ENCODE measurements around the gene DNAJC8. TPM values are rescaled to one million over a fixed set of nuclear protein-coding genes. Genes with fewer than 3 reads are reported as not detected.

The DNAJC8 gene
- total RNA-seq, 1 donor from 2014 or later: 37.6 TPM

DNA sequence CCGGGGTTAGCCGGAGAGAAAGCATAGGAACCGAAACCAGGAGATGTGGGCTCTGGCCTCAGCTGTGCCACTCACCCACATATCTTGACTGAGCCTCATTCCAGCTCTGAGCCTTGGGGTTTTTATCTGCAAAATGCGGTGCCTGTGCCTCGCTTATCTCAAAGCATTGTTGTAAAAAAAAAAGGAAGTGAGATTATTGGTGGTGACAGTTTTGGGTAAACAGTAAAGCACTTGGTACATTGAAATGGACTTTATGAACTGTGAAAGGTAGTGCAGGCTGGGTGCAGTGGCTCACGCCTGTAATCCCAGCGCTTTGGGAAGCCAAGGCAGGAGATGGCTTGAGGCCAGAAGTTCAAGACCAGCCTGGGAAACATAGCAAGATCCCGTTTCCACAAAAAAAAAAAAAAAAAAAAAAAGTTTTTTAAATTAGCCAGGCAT is 60.1 kb downstream of the DNAJC8 start:
- peak; percentile 62 for DNase-seq (ENCODE audit: low spot score)

- no peak for DNase-seq (ENCODE audit: low spot score)
Observed at GRCh38 chr1:28171246-28171645, 61.6 kb downstream of the DNAJC8 start.

DNA sequence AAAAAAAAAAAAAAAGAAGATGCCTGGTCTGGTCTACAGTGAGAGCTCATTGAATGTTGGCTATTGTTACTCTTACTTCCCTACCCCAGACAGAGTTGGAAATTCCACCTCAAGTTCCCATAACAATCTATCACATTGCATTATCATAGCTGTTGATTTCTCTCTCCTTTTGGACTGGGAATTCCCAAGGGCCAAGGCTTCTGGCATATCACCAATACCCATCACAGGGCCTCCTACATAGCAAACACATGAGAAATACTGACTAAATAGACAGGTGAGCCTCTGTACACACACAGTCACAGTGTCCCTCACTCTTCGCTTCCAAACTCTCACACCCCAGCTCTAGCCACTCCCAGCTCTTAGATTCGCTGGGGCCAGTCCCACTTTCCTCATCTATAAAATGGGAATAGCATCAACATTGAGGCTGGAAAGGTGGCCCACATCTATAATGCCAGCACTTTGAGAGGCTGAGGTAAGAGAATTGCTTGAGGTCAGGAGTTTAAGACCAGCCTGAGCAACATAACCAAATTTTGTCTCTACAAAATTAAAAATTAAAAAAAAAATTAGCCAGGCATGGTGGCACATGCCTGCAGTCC is 62.7 kb downstream of the DNAJC8 start:
- DNase-seq (ENCODE audit: low spot score): no peak

DNA sequence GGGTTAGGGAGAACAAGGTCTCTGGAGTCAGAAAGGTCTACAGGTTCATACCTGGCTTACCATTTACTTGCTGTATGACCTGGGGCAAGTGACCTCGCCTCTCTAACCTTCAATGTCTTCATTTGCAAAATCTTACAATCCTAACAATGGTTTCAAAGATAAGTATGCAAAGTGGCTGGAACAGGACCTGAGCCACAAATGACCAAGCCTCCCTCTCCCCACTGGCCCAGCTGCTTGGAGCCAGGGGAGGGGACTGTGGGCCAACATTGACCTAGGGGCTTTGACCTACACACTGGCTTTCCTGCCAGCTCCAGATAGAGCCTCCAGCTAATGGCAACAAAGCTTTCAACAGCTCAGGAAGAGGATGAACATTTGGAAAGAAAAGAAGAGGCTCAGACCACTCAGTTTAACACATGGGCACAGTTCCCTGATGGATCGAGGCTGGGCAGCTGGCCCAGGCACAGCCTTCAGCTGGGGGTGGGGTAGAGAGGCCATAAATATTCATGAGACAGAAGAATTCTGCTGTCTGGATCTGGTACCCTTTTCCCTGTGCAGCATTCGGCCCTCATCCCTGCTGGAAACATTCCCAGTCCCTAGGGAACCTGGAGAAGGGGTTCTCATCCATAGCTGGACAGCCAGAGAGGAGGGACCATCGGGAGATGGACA is 69.2 kb downstream of the DNAJC8 start:
- peak; percentile 75 for DNase-seq (ENCODE audit: low spot score)

GRCh38 chr1:28162151-28162550 is 70.7 kb downstream of the DNAJC8 start:
- DNase-seq (ENCODE audit: low spot score): no peak

- no peak for DNase-seq (ENCODE audit: low spot score)
Observed at GRCh38 chr1:28161751-28162150, 71.1 kb downstream of the DNAJC8 start.

GRCh38 chr1:28160782-28161266 is 72.0 kb downstream of the DNAJC8 start:
- DNase-seq (ENCODE audit: low spot score): peak; percentile 38

DNA sequence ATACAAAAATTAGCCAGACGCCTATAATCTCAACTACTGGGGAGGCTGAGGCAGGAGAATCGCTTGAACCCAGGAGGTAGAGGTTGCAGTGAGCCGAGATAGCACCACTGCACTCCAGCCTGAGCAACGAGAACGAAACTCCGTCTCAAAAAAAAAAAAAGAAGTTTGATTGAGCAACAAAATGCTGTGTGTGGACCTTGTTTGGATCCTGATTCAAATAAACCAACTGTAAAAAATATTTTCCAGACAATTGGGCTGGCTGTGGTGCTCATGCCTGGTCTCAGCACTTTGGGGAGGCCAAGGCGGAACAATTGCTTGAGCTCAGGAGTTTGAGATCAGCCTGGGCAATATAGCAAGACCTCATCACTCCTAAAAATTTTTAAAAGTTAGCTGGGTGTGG is 73.1 kb downstream of the DNAJC8 start:
- DNase-seq (ENCODE audit: low spot score): no peak

GRCh38 chr1:28159243-28159642 is 73.6 kb downstream of the DNAJC8 start:
- DNase-seq (ENCODE audit: low spot score): no peak

- DNase-seq (ENCODE audit: low spot score): no peak
Observed at GRCh38 chr1:28157894-28158293, 74.9 kb downstream of the DNAJC8 start.

DNA sequence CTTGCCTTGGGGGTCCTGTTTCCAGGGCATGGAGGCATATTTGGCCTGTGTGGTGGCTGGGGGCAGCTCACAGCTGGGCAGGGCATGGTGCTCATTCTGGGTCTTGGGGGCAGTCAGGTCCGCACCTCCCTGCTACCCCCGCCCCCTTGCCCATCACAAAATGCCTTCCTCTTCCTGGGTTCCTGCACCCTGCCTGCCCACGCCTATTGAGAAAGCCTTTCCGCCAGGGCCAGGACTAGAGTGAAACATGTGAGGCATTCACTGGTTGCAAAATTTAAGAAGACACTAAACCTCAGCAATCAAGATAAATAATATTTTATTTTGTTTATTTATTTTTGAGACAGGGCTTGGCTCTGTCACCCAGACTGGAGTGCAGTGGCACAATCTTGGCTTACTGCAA is 76.0 kb downstream of the DNAJC8 start:
- no peak for DNase-seq (ENCODE audit: low spot score)

- DNase-seq (ENCODE audit: low spot score): no peak
Observed at GRCh38 chr1:28155628-28156027, 77.2 kb downstream of the DNAJC8 start.

DNA sequence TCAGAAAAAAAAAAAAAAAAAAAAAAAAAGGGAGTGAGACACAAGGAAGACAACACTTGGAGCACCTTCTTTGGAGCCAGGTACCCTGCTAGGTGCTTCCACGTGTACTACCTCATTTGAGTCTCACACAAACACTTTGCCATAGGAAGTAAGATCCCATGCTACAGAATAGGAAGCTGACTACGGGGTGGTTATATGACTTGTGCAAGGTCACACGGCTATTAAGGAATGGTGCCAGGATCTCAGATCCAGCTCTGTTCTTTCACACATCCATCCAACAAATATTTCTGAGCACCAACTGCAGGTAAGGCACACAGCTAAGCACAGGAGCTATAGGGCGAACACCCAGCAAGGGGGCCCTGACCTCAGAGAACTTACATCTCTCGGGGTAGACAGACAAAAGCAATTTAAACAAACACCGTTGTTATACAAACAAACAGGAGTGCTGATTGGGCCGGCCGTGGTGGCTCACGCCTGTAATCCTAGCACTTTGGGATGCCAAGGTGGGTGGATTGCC is 78.7 kb downstream of the DNAJC8 start:
- no peak for DNase-seq (ENCODE audit: low spot score)

Other genes starting within 250 kb of the DNAJC8 start
- 7.2 TPM for gene EYA3, start 144.4 kb downstream of the DNAJC8 start, total RNA-seq (ENCODE audit: insufficient read depth, low replicate concordance)
- 3.4 TPM for gene PTAFR, start 56.3 kb downstream of the DNAJC8 start, total RNA-seq (ENCODE audit: insufficient read depth, low replicate concordance)
- 54.9 TPM for gene ATP5IF1, start 3.1 kb upstream of the DNAJC8 start, total RNA-seq (ENCODE audit: insufficient read depth, low replicate concordance)
- gene SESN2, start 26.5 kb upstream of the DNAJC8 start, total RNA-seq (ENCODE audit: insufficient read depth, low replicate concordance): 12.5 TPM
- 8.9 TPM for gene MED18, start 96.0 kb upstream of the DNAJC8 start, total RNA-seq (ENCODE audit: insufficient read depth, low replicate concordance)
- 10.8 TPM for gene PHACTR4, start 136.7 kb upstream of the DNAJC8 start, total RNA-seq (ENCODE audit: insufficient read depth, low replicate concordance)